SK-MEL-5 (cell line): ENCODE results near the gene ADGRF4. TPM values are rescaled to one million over a fixed set of nuclear protein-coding genes. Genes with fewer than 3 reads are reported as not detected.

Source experiments
- DNase-seq: peaks from one replicate; pipeline ENCODE4 v3.0.0-alpha.2; 2016; ENCODE audit warnings: low read depth, low spot score
- in situ Hi-C: cut with HindIII; loops from 2 replicates; pipeline ENCODE4 v1.10.0; 2016; ENCODE audit warnings: low sequenced_read_pairs, high pct_unique_total_duplicates, low pct_unique_long_range_greater_than_20kb
- total RNA-seq: library from RNA; depleted of rRNA; stranded (reverse); fragments of >200 nt; shearing (Covaris generic); gene quantifications from 2 replicates; pipeline ENCODE4 v1.2.3, GENCODE V29; 2014

Gene ADGRF4
- total RNA-seq, 1 experiment from 2014 or later, result 0.11 TPM

DNA sequence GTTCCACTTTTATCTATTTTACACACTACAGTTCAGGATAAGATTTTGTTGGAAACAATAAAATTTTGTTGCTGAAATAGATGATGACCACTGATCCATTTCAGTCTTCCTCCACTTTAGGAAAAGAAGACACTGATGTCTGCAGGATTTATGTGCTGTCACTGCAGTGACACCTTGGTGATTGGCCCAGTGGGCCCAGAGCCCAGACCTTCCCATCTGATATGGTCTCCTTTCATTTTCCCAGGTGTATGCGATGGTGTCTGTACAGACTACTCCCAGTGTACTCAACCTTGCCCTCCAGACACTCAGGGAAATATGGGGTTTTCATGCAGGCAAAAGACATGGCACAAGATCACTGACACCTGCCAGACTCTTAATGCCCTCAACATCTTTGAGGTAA lies 19.6 kb upstream of the ADGRF4 start:
- in situ Hi-C loops, result no loop called here
- DNase-seq, result no peak

DNA sequence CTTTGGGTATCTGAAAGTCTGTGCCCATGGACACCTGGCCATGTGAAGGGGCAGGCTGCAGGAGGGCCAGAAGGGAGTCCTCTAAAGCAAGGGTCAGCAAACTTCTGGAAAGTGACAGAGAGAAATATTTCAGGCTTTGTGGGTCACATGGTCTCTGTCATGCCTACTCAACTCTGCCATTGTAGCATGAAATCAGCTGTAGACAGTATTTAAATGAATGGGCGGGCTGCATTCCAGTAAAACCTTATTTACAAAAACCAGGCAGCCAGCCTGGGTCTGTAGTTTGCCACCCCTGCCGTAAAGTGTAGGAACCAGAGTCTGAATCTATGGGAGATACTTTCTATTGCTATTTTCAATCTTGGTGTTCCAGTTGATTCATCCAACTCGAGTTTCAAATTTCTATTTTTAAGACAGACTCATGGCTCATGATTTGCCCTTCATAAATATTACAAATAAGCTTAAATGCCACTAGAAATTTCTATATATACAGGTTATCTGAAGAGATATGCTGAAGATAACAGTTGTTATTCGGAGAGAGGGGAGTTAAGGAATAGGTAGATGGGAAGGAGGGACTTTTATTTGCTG lies 19.0 kb upstream of the ADGRF4 start:
- in situ Hi-C loops, result no loop called here
- no peak for DNase-seq

DNA sequence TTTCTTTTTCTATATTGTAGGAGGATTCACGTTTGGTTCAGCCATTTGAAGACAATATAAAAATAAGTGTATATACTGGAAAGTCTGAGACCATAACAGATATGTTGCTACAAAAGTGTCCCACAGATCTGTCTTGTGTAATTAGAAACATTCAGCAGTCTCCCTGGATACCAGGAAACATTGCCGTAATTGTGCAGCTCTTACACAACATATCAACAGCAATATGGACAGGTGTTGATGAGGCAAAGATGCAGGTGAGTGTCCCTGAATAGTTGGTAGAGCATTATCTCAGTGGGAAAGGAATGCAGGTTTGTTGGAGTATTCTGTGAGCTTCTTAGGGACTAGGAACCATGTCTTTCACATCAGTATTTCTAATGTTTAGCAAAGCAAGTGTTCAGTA lies 18.3 kb upstream of the ADGRF4 start:
- no peak for DNase-seq
- in situ Hi-C loops, result no loop called here

DNA sequence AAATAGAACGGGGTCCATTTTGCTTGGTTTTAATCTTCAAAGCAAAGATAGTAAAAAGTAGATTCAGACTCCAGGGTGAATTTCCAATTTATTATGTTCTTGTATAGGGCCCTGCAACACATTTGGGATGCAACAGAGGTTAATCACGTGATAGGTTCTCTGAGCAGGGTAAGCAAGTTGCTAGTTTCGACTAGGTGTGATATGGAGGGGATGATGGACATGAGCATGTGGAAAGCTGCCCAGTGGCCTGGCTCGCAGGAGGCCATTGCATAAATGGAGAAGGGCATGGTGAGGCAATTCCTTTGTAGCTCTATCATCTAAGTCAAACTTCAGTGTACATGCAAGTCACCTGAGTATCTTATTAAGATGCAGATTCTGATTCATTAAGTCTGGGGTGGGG lies 17.7 kb upstream of the ADGRF4 start:
- no peak for DNase-seq
- in situ Hi-C loops, result no loop called here

DNA sequence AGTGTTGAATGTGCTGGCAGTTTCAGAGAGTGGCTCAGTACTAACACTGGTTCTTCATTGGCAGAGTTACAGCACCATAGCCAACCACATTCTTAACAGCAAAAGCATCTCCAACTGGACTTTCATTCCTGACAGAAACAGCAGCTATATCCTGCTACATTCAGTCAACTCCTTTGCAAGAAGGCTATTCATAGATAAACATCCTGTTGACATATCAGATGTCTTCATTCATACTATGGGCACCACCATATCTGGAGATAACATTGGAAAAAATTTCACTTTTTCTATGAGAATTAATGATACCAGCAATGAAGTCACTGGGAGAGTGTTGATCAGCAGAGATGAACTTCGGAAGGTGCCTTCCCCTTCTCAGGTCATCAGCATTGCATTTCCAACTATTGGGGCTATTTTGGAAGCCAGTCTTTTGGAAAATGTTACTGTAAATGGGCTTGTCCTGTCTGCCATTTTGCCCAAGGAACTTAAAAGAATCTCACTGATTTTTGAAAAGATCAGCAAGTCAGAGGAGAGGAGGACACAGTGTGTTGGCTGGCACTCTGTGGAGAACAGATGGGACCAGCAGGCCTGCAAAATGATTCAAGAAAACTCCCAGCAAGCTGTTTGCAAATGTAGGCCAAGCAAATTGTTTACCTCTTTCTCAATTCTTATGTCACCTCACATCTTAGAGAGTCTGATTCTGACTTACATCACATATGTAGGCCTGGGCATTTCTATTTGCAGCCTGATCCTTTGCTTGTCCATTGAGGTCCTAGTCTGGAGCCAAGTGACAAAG lies 17.0 kb upstream of the ADGRF4 start:
- no peak for DNase-seq
- in situ Hi-C loops, result no loop called here

DNA sequence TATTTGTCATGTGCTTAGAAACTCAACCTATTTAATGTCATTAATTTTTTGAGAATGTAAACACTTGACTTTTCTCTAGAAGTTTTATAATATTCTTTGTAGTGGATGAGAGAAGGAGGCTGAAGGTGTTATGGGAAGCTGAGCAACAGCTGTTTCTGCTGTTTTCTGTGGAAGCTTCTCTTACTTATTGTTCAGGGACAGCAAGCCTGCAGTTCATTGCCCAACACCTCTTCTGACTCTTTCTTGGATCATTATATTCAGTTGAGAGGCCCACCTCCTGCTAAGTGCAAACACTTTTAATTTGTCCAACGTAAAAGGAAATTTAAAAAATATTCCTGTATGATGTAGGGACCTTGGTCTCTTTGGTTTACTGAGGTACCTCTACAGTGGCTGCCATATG lies 12.0 kb upstream of the ADGRF4 start:
- no peak for DNase-seq
- in situ Hi-C loops, result no loop called here

DNA sequence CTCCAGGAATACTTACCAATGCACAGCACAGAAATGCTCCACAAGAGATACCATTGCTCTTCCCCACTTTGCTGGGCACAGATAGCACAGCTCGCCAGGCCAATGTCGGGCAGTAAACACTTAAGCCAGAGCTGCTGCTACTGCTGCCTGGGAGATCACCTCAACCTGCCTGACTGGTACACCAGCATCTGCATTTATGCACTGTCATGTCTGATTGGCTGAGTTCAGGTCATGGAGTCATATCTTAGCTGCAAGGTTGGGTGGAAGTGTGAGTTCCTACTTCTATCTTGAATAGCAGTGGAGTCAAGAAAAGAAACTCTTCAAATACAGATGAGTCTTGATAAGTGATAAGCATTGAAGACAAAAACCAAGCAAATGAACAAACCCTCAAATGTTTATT lies 10.9 kb upstream of the ADGRF4 start:
- no peak for DNase-seq
- in situ Hi-C loops, result no loop called here

DNA sequence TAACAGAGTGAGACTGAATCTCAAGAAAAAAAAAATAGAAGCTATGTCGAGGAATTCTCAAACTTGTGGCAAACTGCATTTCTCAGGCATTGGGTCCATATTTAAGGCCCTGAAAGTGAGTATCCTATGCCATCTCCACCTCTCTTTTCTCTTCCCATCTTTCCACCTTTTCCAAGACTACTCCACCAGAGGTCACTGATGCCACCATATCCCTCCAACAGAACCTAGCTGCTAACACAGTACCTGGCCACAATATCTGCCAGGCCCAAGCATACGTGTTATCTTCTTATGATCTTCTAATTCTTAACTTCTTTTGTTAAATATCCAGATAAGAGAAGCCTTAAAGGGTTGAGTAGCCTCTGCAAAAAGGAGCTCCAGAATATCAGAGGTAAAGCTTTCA lies 8.2 kb upstream of the ADGRF4 start:
- in situ Hi-C loops, result no loop called here
- DNase-seq, result peak; percentile 15

DNA sequence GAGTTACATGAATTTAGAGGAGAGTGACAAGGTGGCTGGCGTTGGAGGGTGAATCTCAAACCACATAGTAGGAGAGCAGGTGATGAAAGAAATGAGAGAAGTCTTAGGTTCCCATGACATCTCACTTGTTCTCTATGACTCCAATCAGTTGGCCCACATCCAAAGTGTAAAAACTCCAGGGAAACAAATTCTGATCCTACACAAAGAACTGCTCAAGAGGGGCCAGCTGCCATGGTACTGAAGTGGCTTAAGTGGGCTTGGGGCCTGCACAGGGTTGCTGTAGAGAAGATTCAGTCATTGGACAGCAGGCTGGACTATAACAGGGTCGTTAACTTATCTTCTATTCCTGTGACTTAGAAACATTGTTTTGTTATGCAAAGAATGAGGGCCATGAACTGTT lies 7.6 kb upstream of the ADGRF4 start:
- in situ Hi-C loops, result no loop called here
- no peak for DNase-seq

DNA sequence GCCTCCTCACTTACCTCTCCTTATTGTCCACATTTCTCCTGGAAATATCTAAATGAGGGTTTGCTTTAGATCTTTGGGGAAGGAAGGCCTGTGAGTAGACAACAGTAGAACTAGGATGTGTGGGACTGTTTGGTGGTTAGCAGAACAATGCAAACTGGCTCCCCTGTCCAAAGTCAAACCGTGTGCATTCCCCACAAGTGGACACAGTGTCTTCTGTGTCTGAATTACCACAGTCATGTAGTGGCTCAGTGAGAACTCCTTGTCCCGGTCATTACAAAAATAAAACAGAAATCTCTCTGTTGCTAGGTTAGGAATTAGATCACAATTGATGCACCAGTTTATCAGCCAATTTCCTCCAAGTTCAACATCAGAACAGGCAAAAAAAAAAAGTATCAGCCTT lies 455 bp upstream of the ADGRF4 start:
- DNase-seq, result peak; percentile 6
- in situ Hi-C loops, result no loop called here

DNA sequence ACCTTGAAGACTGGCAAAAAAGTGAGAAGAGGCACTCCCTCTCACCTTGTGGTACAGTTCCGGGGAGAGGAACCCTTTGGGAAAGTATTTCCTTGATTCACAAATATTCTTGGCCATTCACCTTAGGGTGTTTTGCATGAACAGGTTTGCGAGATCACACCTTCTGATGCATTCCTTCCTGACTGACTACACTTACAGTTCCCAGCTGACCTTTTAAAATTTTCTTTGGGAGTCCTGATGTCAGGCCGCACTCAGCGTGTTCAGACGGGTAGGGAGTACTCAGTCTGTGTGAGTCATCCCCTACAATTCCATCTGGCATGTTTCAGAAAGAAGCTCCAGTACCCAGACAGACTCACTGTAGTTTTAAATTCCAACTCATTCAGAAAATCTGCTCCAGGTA lies 1.7 kb downstream of the ADGRF4 start:
- in situ Hi-C loops, result no loop called here
- no peak for DNase-seq

DNA sequence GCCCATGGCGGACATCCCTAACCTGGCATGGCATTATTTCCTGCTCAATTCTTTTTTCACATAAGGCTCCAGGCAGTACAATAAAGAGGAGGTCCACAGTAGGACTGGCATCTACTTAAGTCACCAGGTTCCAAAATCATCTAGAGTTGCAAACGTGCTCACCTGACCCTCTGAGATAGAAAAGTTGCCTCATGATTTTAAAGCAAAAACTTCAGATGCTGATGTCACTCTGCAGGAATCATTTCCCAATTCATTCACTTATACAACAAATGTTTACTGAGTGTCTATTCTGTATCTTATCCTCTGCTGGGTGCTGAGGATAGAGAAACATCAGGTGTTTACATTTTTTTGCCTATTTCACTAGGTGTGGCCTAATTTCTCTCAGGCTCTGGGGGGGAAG lies 2.2 kb downstream of the ADGRF4 start:
- in situ Hi-C loops, result no loop called here
- DNase-seq, result no peak

DNA sequence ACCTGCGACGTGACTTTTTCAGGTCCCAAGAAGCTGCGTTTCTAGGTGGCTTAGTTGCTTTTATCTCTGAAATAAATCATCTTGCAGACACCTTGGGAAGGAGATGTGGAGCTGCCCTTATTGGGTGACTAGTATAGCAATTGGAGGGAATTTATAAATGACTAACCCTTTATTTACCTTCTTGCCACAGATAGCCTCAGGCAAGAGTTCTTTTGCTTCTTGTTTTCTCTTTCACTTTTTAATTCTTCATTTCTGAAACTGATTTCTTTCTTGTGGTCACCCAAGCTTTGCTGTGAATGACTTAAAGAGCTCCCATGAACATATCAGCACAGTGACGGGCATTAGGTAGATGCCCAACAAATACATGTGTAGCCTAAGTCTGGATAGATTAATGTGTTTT lies 3.0 kb downstream of the ADGRF4 start:
- in situ Hi-C loops, result no loop called here
- DNase-seq, result no peak

DNA sequence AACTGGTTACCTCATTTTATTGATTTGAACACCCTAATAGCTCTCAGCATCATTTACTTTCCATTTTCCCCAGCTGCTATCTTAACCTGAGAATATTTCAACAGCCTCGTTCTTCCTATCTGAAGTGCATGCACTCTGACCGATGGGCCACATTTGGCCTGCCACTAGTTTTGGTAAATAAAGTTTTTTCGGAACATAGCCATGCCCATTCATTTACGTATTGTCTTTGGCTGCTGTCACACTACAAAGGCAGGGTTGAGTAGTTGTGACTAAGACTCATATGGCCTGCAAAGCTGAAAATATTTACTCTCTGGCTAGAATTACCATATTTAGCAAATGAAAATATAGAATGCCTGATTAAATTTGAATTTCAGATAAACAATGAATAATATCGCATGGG lies 10.8 kb downstream of the ADGRF4 start:
- no peak for DNase-seq
- in situ Hi-C loops, result no loop called here

DNA sequence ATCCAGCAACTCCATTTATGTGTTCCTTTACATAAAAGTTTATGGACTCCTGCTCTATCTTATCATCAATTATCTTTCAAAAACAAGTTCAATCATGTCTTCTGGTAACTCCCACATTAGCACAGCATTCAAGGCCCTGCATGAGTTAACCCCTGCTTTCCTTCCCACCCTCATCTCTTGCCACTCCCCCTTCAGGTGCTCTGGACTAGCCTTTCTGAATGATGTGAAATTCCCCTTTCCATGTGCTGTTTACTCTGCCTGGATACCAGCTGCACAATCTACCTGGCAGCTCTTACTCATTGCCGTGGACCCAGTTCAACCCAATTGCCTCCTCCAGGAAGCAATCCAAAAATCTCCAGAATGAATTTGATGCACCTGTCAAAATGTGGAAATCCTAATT lies 11.9 kb downstream of the ADGRF4 start:
- no peak for DNase-seq
- in situ Hi-C loops, result no loop called here

DNA sequence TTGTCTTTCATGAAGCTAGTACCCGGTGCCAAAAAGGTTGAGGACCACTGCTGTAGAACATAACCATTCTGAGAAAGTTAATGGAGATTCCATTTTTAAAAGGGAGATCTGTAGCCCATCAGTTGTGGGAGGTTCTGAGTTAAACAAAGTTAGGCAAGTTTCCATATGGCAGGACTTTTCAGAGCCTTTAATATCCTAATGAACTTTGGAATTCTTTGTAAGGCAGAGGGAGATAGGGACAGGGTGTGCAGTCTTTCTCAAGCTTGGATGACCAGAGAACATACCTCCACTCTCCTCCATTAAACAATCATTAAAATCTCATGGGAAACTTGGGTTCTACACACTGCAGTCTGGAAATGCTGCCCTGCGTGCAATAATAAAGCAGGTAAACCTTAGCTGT lies 14.8 kb downstream of the ADGRF4 start:
- in situ Hi-C loops, result no loop called here
- no peak for DNase-seq

DNA sequence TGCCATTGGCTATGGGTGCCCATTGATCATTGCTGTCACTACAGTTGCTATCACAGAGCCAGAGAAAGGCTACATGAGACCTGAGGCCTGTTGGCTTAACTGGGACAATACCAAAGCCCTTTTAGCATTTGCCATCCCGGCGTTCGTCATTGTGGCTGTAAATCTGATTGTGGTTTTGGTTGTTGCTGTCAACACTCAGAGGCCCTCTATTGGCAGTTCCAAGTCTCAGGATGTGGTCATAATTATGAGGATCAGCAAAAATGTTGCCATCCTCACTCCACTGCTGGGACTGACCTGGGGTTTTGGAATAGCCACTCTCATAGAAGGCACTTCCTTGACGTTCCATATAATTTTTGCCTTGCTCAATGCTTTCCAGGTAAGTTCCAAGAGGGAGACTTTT lies 16.4 kb downstream of the ADGRF4 start:
- DNase-seq, result peak; percentile 14

DNA sequence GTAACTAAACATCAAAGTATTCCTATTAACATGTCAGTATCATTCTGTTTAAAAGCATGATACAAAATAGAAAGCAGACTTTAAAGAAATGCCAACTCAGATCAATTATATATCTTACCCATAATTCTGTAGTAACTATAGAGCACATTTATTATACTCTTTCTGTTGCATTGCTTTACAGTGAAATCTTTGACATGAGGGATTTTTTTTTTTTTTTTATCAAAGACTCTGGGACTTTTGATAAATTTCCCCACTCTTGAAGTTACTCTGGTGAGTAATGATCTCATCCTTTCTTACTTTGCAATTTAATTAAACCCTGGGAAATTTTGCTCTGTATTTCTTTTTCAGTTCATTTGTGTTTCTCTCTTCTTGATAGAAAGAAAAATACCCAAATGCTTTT lies 17.4 kb downstream of the ADGRF4 start:
- DNase-seq, result no peak
- in situ Hi-C loops, result no loop called here

More for the DNA sequence above, 16.4 kb downstream of the ADGRF4 start:
- in situ Hi-C loops, result no loop called here

DNA sequence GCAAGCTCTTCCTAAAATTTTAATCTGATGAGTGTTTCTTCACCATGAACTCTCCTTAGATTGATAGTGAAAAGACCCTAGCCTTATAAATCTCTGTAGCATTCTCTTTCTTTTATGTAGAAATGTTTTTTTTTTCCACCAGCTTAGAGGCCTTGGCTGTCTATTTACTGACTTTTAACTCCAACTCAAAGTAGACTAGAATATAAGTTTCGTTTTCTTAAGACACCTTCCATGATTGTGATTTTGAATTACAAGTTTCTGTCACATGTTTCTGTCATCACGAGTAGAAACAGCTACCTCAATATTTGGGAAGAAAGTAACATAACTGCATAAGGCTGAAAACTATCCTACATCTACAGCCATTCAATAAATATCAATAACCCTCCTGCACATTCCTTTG lies 17.8 kb downstream of the ADGRF4 start:
- no peak for DNase-seq
- in situ Hi-C loops, result no loop called here
